GM04503 (cell line): ENCODE results near the gene MCEE.
A peak's percentile ranks its signal among the peaks of the same experiment; 100 is the strongest.
"Not testable (repeated sequence)": the region's sequence is repeated elsewhere in the genome, so short reads cannot be mapped to it uniquely, and the experiment has no call there.

ENCODE experiments used
- DNase-seq: peaks from one replicate; pipeline ENCODE4 v3.0.0-alpha.2; 2012; ENCODE audit warnings: low read depth

MCEE gene

GRCh38 chr2:71130152-71130904, at the start of gene MCEE, which contains the start of gene MPHOSPH10:
Gene MCEE, minus strand, starts transcription at chr2:71130229. Its CDS starts 10 bp downstream, at chr2:71130219.
Gene MPHOSPH10, plus strand, starts transcription at chr2:71130634. Its CDS starts 32 bp downstream, at chr2:71130666.
- peak; percentile 66 for DNase-seq

GRCh38 chr2:71178836-71179235, 48.8 kb upstream of the MCEE start:
- not testable (repeated sequence) for DNase-seq

GRCh38 chr2:71174207-71174606, 44.2 kb upstream of the MCEE start:
- DNase-seq: no peak

- DNase-seq: no peak
Observed at GRCh38 chr2:71173096-71173495, 43.1 kb upstream of the MCEE start.

GRCh38 chr2:71166812-71167211, 36.8 kb upstream of the MCEE start:
- DNase-seq: no peak

GRCh38 chr2:71157124-71157793, 27.2 kb upstream of the MCEE start:
- DNase-seq: no peak

GRCh38 chr2:71156573-71156972, 26.5 kb upstream of the MCEE start:
- DNase-seq: no peak

- no peak for DNase-seq
Observed at GRCh38 chr2:71155846-71156245, 25.8 kb upstream of the MCEE start.

- no peak for DNase-seq
Observed at GRCh38 chr2:71154798-71155197, 24.8 kb upstream of the MCEE start.

GRCh38 chr2:71154279-71154678, 24.2 kb upstream of the MCEE start:
- no peak for DNase-seq

- no peak for DNase-seq
Observed at GRCh38 chr2:71153585-71154224, 23.7 kb upstream of the MCEE start.

GRCh38 chr2:71151620-71152019, 21.6 kb upstream of the MCEE start:
- no peak for DNase-seq

GRCh38 chr2:71150082-71150816, 20.2 kb upstream of the MCEE start:
- no peak for DNase-seq

- no peak for DNase-seq
Observed at GRCh38 chr2:71148506-71149063, 18.6 kb upstream of the MCEE start.

GRCh38 chr2:71143782-71144181, 13.8 kb upstream of the MCEE start:
- no peak for DNase-seq

- DNase-seq: no peak
Observed at GRCh38 chr2:71136174-71136573, 6.1 kb upstream of the MCEE start.

GRCh38 chr2:71133603-71134002, 3.6 kb upstream of the MCEE start:
- DNase-seq: no peak

GRCh38 chr2:71131387-71132166, 1.5 kb upstream of the MCEE start:
- DNase-seq: not testable (repeated sequence)

- no peak for DNase-seq
Observed at GRCh38 chr2:71130905-71131244, 846 bp upstream of the MCEE start.

- no peak for DNase-seq
Observed at GRCh38 chr2:71129902-71130151, 202 bp downstream of the MCEE start.

- DNase-seq: no peak
Observed at GRCh38 chr2:71129114-71129901, 721 bp downstream of the MCEE start.
